ENCODE results near the gene ADAMTS14.

- TF ChIP-seq CTCF (IDR thresholded peaks at IDR 0.05) (no peak), POLR2AphosphoS5 (IDR thresholded peaks at IDR 0.05) (no peak), POLR2A (IDR thresholded peaks at IDR 0.05) (no peak)
These were observed 11.3 kb downstream of the ADAMTS14 start for GRCh38 chr10:70683601-70683934.
